Measurements from ENCODE around the gene PPP1R37. TPM values are rescaled to one million over a fixed set of nuclear protein-coding genes. Genes with fewer than 3 reads are reported as not detected.
"Not testable (repeated sequence)": the region's sequence is repeated elsewhere in the genome, so short reads cannot be mapped to it uniquely, and the experiment has no call there.

The PPP1R37 gene
- total RNA-seq, 3 donors from 2014 or later (not counting 1 experiment from before 2014, with no cell fraction given): 23.8 to 29.3 (median 25.0) TPM

DNA sequence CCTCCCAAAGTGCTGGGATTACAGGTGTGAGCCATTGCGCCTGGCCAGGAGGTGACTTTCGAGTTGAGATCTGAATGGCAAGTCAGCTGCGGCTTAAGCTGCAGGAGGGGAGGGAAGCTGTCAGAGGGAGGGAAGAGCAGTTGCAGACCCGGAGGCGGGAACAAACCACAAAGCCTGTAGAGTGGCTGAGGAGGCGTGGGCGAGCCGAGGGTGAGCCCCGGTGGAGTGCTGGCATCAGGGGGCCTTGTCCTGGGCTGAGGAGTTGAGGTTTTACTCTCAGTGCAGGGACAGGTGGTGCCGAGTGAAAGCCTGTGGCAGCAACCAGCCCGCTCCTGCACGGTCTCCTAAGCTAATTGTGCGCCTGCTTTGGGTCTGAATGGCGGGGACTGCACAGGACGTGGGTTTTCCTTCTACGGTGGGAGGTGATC, 24.2 kb downstream of the PPP1R37 start:
- no peak overlapping the region for H3K4me3 ChIP-seq (ENCODE audit: low read length)
- H3K27ac Mint-ChIP-seq: peak overlapping the region in 1 of 2 donors; percentile 59

DNA sequence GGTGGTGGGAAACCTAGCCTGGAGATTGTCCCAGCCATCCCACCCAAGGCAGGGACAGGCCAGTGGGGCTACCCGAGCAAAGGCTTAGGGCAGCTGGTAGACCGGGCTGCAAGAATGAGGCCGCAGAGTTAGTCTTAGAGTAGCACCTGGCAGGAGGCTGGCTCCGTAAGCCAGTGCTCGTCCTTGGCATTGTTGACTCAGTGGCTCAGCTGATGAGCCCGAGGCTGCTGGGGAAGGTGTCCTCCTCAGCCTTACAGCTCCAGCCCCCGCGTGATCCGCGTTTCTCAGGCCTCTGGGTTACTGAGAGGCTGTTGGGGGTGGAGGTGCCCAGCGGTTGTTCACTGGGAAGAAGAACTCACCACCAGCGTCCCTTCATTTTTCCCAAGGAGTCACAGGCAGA, 24.7 kb downstream of the PPP1R37 start:
- H3K4me3 Mint-ChIP-seq: peak overlapping the region; percentile 53
- DNase-seq (no peak), ATAC-seq (no peak)
- TF ChIP-seq, protein P1, sequence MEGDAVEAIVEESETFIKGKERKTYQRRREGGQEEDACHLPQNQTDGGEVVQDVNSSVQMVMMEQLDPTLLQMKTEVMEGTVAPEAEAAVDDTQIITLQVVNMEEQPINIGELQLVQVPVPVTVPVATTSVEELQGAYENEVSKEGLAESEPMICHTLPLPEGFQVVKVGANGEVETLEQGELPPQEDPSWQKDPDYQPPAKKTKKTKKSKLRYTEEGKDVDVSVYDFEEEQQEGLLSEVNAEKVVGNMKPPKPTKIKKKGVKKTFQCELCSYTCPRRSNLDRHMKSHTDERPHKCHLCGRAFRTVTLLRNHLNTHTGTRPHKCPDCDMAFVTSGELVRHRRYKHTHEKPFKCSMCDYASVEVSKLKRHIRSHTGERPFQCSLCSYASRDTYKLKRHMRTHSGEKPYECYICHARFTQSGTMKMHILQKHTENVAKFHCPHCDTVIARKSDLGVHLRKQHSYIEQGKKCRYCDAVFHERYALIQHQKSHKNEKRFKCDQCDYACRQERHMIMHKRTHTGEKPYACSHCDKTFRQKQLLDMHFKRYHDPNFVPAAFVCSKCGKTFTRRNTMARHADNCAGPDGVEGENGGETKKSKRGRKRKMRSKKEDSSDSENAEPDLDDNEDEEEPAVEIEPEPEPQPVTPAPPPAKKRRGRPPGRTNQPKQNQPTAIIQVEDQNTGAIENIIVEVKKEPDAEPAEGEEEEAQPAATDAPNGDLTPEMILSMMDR (IDR thresholded peaks at IDR 0.05): no peak
- H3K27ac Mint-ChIP-seq: peak overlapping the region; percentile 82 to 90
- H3K9me3 Mint-ChIP-seq: no peaks in the 10 kb centered on the region
- H3K4me1 Mint-ChIP-seq: peaks cover 36 to 52% of the 10 kb centered on the region in 2 donors
- H3K27me3 Mint-ChIP-seq (ENCODE audit: low read depth in 2 of 2): no peaks in the 10 kb centered on the region
- no peak overlapping the region for H3K4me3 ChIP-seq (ENCODE audit: low read length)
- no peaks in the 10 kb centered on the region for H3K36me3 ChIP-seq (ENCODE audit: control insufficient read depth, insufficient read depth, low read length)
- H3K4me1 ChIP-seq (ENCODE audit: control insufficient read depth, insufficient read depth, low read length): peaks cover 54% of the 10 kb centered on the region
- WGBS (ENCODE audit: insufficient coverage): 81% methylated on average over 11 of the region's 12 CpGs
- H3K27ac ChIP-seq (ENCODE audit: low read length): no peak overlapping the region
- H3K36me3 Mint-ChIP-seq: no peaks in the 10 kb centered on the region
- intact Hi-C loops (cut with micrococcal nuclease): no loop called here
- H3K27me3 ChIP-seq (ENCODE audit: control insufficient read depth, insufficient read depth, low read length): no peaks in the 10 kb centered on the region
- no peaks in the 10 kb centered on the region for H3K9me3 ChIP-seq (ENCODE audit: control insufficient read depth, insufficient read depth, low read length)

More for the DNA sequence above, 24.2 kb downstream of the PPP1R37 start:
- Histone ChIP-seq H3K36me3 (ENCODE audit: control insufficient read depth, insufficient read depth, low read length) (no peaks in the 10 kb centered on the region), H3K9me3 (ENCODE audit: control insufficient read depth, insufficient read depth, low read length) (no peaks in the 10 kb centered on the region), H3K4me1 (ENCODE audit: control insufficient read depth, insufficient read depth, low read length) (peaks cover 53% of the 10 kb centered on the region), H3K27ac (ENCODE audit: low read length) (no peak overlapping the region), H3K27me3 (ENCODE audit: control insufficient read depth, insufficient read depth, low read length) (no peaks in the 10 kb centered on the region)
- ATAC-seq: peak in 2 of 3 donors; percentile 50 to 60
- TF ChIP-seq, protein P1 (IDR thresholded peaks at IDR 0.05): no peak
- Mint-ChIP-seq H3K36me3 (no peaks in the 10 kb centered on the region), H3K4me3 (no peak overlapping the region), H3K9me3 (no peaks in the 10 kb centered on the region), H3K27me3 (ENCODE audit: low read depth in 2 of 2) (no peaks in the 10 kb centered on the region), H3K4me1 (peaks cover 32 to 50% of the 10 kb centered on the region in 2 donors)
- DNase-seq: peak in 1 of 2 donors; percentile 50
- WGBS (ENCODE audit: insufficient coverage): 8% methylated on average over 16 of the region's 16 CpGs
- intact Hi-C loops (cut with micrococcal nuclease): no loop called here

DNA sequence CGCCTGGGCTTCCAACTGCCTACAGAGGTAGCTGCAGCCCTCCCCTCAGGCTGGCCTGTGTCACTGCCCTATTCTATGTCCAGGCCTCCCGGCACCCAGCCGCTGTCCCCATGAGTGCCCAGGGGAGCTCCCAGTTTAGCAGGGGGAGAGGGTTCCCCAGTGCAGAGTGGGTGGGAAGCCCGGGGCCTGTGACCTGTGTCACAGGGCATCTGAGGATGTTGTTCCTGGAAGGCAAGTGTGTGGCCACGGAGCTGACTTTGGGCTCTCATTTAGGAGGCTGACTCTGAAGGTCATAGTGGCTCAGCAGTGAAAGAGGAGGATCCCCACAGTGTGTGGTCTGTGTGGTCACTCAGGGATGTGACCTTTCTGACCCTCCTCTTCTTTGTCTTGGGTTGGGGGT, 25.1 kb downstream of the PPP1R37 start:
- H3K4me3 Mint-ChIP-seq: peak overlapping the region; percentile 53
- TF ChIP-seq, protein P1 (IDR thresholded peaks at IDR 0.05): no peak
- WGBS (ENCODE audit: insufficient coverage): 68% methylated on average over 5 of the region's 5 CpGs

DNA sequence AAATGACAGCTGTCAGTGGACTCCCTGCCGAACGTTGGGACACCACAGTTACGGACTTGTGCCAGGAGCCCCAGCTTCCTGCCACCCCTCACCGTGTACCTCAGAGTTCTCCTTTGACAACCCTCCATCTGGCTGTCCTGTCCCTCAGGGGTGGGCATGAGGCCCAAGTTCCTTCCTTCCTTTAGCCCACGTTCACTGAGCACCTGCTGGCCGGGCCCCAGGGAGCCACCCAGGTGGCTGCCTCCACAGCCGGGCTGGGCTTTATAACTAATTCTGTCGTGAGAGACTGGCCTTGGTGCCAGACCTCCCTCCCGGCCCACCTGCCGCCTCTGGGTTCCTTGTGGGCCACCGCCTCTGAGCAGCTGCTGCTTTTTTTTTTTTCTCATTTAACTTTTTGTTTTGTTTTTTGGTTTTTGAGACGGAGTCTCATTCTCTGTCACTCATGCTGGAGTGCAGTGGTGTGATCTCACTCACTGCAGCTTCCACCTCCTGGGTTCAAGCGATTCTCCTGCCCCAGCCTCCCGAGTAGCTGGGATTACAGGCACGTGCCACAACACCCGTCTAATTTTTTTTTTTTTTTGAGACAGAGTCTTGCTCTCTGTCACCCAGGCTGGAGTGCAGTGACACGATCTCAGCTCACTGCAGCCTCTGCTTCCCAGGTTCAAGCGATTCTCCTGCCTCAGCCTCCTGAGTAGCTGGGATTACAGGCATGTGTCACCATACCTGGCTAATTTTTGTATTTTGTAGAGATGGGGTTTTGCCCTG, 25.8 kb downstream of the PPP1R37 start:
- H3K36me3 Mint-ChIP-seq; H3K36me3 ChIP-seq (ENCODE audit: control insufficient read depth, insufficient read depth, low read length); H3K9me3 ChIP-seq (ENCODE audit: control insufficient read depth, insufficient read depth, low read length); H3K27me3 ChIP-seq (ENCODE audit: control insufficient read depth, insufficient read depth, low read length); H3K4me3 ChIP-seq (ENCODE audit: low read length); DNase-seq; intact Hi-C loops (cut with micrococcal nuclease); H3K27me3 Mint-ChIP-seq (ENCODE audit: low read depth in 2 of 2); H3K9me3 Mint-ChIP-seq: not testable (repeated sequence)
- H3K4me1 Mint-ChIP-seq: peaks cover 36 to 54% of the 10 kb centered on the region in 2 donors
- peak; percentile 24 to 49 (median 37) for ATAC-seq
- H3K4me3 Mint-ChIP-seq: peak overlapping the region; percentile 60
- Histone ChIP-seq H3K27ac (ENCODE audit: low read length) (peak overlapping the region; percentile 48), H3K4me1 (ENCODE audit: control insufficient read depth, insufficient read depth, low read length) (peaks cover 54% of the 10 kb centered on the region)
- H3K27ac Mint-ChIP-seq: peak overlapping the region; percentile 82 to 90
- 18% methylated on average over 18 of the region's 18 CpGs for WGBS (ENCODE audit: insufficient coverage)

More for the DNA sequence above, 25.1 kb downstream of the PPP1R37 start:
- Histone ChIP-seq H3K4me1 (ENCODE audit: control insufficient read depth, insufficient read depth, low read length) (peaks cover 54% of the 10 kb centered on the region), H3K9me3 (ENCODE audit: control insufficient read depth, insufficient read depth, low read length) (no peaks in the 10 kb centered on the region), H3K27ac (ENCODE audit: low read length) (peak overlapping the region; percentile 48), H3K27me3 (ENCODE audit: control insufficient read depth, insufficient read depth, low read length) (no peaks in the 10 kb centered on the region), H3K36me3 (ENCODE audit: control insufficient read depth, insufficient read depth, low read length) (no peaks in the 10 kb centered on the region), H3K4me3 (ENCODE audit: low read length) (no peak overlapping the region)
- no peaks in the 10 kb centered on the region for H3K27me3 Mint-ChIP-seq (ENCODE audit: low read depth in 2 of 2)
- no peaks in the 10 kb centered on the region for H3K9me3 Mint-ChIP-seq
- ATAC-seq: no peak
- peak overlapping the region; percentile 82 to 90 for H3K27ac Mint-ChIP-seq
- H3K4me1 Mint-ChIP-seq: peaks cover 36 to 54% of the 10 kb centered on the region in 2 donors
- intact Hi-C loops (cut with micrococcal nuclease): no loop called here
- DNase-seq: no peak
- H3K36me3 Mint-ChIP-seq: no peaks in the 10 kb centered on the region

Measured in natural killer cell (primary cell).